Measurements from ENCODE around the gene GJA9.
A peak's percentile ranks its signal among the peaks of the same experiment; 100 is the strongest.
"Not testable (repeated sequence)": the region's sequence is repeated elsewhere in the genome, so short reads cannot be mapped to it uniquely, and the experiment has no call there.

The GJA9 gene

DNA sequence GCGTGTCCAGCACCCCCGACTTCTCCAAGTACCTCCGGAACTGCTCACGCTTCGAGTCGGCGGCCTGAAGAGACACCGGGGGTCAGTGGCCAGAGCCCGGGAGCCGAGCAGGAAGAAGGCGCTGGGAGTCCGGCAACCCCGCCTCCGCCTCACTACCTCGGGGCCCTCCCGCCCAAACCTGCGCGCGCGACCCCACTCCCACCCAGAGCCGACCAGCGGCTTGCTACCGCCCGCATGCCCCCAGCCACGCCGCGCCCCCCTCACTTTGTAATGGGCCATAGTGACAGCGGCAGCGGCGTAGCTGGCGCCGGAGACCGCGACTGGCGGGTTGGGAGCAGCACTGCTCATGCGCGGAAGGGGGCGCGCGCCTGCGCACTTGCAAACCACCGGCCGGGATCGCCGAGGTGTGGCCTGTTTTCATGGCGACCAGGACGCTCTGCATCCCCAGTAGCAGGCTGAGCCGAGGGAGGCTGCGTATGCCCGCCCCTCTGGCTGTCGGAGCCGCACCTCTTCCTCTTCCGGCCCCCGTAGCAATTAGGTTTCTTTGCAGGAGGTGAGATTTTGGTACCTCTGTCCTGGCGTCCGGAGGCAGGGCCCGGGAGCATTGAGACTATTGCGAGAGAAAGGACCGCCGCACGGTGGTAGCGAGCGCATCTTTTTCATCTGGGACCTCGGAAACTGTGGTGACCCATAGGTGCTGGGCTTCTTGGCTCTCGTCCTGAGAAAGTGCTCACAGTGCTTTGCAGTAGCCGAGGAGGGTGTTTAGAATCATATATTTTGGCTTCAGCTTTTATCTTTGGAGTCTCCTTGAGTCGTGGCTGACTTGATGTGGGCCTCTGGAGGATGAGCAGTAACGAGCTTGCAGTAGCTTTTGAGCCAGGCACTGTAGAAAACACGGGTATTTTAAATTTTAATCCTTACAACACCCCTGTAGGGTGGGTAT is 8.1 kb downstream of the GJA9 start, which contains the start of gene MYCBP:
Gene MYCBP, minus strand, starts transcription at position 322 of the 943 bp plus-strand sequence. Its CDS starts 43 bp downstream, at position 279.
- peak; percentile 88 for DNase-seq (ENCODE audit: low read depth)

DNA sequence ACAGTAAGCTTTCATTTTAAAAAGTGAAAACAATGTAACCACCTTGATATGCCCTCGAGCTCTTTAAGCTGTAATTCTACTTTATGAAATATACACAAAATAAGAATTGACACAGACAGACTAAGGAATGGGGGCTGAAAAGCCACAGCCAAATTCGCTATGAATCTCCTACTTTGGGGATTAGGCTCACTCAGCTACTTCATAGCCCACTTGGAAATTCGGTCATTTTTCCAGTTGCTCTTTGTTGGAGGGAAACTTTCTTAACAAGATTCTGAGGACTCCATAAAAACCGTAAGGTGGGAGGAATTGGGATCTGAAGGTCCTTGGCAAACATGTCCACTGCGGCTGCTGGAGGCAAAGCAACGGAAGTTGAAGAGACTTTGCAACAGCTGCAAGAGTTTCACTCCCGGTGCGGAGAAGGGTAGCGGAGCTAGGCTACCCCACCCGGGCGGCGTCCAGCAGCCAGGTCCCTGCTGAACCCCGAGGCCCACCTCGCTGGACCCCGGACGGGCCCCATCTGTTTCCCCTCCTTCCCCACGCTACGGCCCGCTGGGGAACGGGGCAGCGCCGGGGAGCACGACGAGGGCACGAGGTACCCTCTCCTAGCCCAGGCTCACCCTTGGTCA is 8.9 kb downstream of the GJA9 start:
- peak; percentile 11 for DNase-seq (ENCODE audit: low read depth)

DNA sequence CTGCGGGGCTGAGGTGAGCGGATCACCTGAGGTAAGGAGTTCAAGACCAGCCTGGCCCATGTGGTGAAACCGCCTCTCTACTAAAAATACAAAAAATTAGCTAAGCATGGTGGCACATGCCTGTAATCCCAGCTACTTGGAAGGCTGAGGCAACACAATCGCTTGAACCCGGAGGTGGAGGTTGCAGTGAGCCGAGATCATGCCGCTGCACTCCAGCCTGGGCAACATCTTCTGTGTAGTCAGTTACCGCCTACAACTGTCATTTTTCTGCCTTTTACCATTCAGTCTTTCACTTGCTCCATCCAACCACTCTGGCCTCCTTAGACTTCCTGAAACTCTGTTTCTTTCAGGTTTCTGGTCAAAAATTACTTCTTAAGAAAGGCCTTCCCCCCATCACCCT is 10.4 kb downstream of the GJA9 start:
- DNase-seq (ENCODE audit: low read depth), result no peak

DNA sequence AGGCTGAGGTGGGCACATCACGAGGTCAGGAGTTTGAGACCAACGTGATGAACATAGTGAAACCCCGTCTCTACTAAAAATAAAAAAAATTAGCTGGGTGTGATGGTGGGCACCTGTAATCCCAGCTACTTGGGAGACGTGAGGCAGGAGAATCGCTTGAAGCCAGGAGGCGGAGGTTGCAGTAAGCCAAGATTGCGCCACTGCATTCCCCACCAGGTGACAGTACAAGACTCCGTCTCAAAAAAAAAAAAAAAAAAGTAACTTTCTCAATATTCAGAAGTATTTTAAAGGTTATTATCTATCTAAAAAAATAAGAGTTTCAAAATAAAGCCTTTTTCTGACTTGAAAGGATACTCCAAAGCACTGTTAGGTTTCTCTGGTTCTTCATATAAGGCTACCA is 14.2 kb downstream of the GJA9 start:
- DNase-seq (ENCODE audit: low read depth), result peak; percentile 24

DNA sequence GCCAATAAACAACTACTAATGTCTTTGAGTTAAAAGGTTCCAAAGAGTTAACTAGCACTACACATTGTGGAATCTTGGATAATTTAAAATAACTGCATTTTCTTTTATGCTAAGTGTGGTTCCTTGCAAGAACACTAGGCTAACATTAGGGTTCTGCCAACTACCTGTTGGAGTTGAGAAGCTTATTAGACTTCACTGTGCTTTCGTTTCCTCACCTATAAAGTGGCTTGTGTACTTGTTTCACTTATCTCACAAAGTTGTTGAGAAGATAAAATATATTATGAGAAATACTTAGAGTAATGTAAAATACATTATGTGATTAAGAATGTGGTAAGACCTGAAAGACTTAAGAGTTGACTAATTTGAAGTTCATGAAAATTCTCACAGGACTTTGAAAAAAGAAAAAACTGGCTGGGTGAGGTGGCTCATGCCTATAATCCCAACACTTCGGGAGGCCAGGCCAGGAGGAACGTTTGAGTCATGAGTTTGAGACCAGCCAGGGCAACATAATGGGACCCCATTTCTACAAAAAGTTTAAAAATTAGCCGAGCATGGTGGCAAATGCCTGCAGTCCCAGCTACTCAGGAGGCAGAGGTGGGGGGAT is 16.2 kb downstream of the GJA9 start:
- peak; percentile 25 for DNase-seq (ENCODE audit: low read depth)

DNA sequence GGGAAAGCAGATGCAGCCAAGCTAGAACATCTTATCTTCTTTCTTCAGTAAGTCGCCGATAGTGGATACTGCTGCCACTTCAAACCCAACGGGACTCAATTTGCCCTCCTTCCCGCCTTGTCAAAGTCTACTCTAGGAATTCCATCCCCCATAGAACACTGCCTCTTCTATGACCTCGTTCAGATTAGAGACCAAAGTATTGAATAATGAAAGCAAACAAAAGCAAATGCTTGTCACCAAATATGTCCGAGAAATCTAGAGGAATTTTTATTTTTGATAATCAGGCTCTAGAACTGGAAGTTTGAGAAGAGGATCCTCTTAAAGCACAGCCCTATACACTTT is 21.0 kb downstream of the GJA9 start:
- DNase-seq (ENCODE audit: low read depth), result peak; percentile 7

DNA sequence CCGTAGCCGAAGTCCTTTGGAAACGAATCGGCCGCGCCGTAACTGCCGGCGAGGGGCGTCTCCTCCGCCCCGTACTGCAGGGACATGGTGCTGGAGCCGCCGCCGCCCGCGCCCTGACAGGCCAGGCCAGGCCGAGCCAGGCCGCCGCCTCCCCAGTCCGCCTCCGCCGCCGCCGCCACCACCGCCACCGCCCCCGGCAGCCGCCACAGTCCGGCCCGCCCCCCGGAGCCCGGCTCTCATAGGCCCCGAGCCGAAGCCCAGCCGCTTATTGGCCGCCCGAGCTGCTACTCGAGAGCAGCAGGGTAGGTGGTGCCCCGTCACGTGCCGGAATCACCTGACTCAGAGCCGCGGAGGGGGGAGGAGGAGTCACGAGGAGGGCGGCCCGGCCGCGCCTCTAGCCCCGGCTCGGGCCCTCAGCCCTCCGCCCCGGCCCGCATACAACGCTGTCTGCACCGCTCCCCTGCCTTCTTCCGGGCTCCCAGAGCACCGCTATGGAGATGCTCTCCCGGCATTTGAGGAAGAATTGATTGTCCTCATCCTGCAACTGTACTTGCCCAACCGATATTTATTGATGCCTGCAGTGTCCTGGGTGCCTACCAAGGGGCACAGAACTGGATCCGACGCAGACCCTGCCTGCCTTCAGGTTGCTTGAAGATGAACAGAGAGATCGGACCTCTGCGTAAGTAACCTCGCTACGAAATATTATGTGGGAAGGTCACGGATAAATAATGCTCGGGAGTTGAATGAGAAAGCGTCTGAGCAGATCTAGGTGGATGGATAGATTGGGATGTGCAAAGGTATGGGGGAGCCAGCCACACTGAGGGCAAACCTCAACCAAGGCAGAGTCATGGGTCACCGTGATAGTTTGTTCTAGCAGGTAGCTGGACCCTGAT is 21.6 kb downstream of the GJA9 start, which contains the start of gene RRAGC:
Gene RRAGC, minus strand, starts transcription at position 212 of the 893 bp plus-strand sequence. Its CDS starts 126 bp downstream, at position 86.
- DNase-seq (ENCODE audit: low read depth), result peak; percentile 95

DNA sequence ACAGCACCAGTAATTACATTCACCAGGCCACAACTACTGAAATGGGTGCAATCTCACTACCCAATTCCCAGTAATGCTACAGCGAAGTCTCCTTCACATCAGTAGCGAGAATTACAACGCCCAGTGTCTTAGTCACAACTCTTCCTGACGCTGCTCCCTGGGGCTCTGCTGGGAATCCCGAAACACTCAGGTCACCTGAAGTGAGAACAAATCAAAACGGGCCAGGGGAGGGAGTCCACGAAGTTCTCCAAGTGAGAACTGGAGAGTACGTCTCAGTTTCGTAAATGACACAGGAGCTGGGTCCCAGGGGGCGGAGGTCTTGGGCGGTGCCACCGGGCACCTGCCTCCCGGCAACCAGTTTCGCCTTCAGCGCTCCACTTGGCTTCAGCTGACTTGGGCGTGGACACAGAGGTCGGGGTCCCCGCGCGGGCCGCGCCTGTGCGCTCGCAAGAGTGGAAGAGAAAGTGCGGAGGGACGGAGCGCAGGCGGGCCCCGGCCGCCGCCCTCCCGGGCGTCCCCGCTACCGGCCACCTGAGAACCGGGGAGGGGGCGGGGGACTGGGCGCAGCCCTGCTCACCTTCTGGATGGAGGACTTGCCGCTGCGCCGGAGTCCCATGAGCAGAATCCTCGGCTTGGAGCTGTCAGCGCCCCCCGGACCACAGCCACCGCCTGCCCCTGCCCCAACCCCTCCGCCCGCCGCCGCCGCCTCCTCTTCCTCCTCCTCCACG is 22.4 kb downstream of the GJA9 start:
- peak; percentile 54 for DNase-seq (ENCODE audit: low read depth)

DNA sequence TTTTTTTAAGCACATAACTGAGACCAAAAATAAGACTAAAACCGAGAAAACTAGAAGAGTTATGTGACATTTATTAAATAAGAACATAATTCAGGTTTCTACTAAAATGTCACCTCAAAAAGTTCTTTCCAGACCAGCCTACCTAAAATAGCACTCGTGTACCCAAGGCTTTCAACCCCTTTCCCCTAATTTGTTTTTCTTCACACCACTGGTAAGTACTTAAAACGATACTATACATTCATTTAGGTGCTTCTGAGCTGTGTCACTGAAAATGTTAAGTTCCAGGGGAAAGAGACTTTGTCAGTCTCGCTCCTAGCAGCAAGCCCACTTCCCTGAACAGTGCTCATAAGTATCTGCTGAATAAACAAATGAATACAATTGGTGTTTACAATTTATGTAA is 28.6 kb downstream of the GJA9 start:
- no peak for DNase-seq (ENCODE audit: low read depth)

DNA sequence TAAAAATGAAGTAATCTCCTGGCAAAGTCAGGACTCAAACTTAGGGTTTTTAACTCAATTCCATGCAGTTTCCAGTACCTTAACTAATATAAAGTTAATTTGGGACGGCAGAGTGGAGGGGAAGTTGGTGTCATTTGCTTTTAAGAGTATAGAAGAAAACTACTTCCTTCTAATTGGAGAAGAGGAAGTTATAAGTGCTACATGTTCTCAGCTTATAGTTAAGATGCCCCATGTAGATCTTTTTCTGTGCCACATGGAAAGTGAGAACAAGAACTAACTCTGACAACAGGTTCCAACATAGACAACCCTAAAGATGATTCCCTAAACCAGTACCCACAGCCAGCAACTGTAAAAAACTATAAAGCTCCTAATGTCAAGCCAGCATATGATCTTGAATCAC is 33.3 kb downstream of the GJA9 start:
- DNase-seq (ENCODE audit: low read depth), result no peak

DNA sequence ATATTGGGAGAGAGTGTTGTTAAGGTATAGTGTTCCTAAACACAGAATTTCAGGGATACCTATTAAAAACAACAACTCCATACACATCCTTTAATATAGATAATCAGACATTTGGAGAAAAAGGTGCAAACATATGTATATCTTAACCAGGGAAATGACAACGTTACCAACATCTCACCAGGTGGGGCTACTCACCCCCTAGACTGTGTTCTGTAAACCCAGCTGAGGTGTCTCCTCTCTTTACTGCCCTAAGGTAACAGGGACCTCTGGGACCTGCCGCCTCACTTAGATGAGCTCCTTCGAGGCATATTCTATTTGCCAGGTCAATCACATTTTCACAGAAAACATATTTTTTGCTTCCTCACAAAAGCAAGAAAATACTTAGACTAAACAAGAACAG is 35.2 kb downstream of the GJA9 start:
- DNase-seq (ENCODE audit: low read depth), result no peak

DNA sequence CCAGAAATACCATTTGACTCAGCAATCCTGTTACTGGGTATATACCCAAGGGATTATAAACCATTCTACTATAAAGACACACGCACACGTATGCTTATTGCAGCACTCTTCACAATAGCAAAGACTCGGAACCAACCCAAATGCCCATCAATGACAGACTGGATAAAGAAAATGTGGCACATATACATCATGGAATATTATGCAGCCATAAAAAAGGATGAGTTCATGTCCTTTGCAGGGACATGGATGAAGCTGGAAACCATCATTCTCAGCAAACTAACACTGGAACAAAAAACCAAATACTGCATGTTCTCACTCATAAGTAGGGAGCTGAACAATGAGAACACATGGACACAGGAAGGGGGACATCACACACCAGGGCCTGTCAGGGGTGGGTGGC is 36.3 kb downstream of the GJA9 start:
- not testable (repeated sequence) for DNase-seq (ENCODE audit: low read depth)

DNA sequence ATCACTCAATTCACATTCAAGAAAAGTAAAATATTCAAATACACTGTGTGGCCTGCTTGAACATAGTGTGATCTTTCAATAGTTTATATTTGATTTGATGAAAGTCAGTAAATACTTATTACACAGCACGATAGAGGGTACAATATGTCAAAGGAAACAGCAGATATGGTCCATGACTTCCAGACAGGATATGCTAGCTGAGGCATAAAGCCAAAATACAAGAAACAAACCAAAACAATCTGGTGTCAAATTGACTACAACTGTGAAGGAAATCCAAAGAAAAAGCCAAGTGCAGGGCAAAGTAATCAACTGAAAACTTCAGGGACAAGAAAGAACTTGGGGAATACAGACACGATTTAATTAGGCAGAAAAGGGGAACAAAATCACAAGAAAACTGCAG is 41.1 kb downstream of the GJA9 start:
- DNase-seq (ENCODE audit: low read depth), result no peak

DNA sequence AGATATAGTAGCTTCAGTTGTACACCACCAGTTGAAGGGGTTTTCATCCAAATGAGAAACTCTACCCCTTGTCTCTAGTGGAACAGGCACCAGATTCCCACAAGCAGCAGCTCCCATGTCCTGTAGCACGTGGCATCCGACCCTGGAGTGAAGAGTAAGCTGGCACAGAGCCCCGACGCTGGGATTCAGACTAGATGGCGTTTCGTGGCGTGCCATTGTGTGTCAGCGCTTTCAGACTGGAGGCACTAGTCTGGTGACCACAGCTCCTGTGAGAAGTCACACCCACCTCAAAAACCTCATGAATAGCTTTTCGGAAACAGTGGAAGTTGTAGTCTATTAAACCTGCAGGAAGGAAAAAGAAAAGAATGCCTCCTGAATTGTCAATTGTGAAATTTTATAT is 42.0 kb downstream of the GJA9 start:
- DNase-seq (ENCODE audit: low read depth), result no peak

DNA sequence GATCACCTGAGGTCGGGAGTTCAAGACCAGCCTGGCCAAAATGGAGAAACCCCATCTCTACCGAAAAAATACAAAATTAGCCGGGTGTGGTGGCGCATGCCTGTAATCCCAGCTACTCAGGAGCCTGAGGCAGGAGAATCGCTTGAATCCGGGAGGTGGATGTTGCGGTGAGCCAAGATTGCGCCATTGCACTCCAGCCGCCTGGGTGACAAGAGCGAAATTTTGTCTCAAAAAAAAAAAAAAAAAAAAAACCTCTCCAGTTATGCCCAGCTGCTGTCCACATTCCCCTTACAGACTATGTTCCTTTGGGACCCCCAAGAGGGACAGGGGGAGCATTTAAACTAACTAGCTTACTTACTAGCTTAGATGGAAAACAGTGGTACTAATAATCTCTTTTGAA is 45.1 kb downstream of the GJA9 start:
- not testable (repeated sequence) for DNase-seq (ENCODE audit: low read depth)

DNA sequence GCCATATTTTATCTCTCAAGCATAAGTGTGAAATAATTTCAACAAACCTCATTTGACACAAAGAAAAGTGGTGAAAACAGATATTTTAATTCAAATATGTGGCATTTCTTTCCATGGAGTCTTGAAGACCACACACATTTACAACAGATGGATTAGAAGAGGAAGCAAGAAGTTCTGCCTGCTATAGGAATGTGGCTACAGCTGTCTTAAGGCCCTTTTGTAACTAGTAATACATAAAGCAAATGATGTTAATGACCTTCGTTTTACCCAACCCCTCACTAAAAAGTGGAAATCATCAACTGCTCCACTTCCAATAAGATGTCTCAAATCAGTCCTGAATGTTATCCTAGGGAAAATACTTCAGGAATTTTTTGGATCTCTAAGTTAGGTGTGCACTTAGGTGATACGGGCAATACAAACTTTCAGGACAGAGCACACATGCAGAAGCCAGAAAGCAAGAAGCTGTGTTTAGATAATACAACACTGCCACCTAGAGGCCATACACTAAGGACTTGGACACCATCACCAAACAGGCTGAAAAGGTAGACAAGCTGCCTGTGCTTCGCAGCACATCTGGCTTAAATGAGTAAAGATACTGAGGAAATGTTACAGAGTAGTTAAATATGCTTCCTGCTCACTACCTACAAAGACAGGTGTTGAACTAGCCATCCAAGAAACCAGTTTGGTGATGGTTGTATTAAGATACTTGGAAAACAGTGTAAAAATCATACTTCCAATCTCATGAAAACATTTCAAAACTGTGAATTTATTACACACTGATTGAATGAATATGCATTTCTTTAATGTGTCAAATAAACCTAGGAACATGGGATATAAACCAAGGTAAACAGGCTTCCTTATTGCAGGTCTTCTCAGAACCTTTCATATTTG is 46.2 kb downstream of the GJA9 start:
- DNase-seq (ENCODE audit: low read depth), result peak; percentile 85

DNA sequence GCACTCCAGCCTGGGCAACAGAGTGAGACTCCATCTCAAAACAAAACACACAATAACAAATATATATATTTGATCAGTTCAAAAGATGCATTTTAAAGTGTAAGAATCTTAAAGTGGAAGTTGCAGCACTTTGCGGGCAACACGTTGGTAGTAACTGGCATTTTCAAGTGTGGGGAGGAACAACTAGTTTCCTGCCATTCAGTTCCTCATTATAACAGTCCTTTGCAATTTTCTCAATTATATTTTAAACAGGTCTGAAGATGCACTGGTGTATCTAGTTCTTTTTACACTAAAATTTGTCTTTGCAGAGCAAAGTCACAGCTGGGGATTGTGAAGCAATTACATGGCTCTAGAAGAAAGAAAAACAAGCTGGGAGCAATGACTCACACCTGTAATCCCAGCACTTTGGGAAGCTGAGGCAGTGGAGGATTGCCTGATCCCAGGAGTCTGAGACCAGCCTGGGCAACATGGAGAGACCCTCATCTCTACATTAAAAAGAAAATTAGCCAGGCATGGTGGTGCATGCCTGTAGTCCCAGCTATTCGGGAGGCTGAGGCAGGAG is 47.1 kb downstream of the GJA9 start:
- no peak for DNase-seq (ENCODE audit: low read depth)

DNA sequence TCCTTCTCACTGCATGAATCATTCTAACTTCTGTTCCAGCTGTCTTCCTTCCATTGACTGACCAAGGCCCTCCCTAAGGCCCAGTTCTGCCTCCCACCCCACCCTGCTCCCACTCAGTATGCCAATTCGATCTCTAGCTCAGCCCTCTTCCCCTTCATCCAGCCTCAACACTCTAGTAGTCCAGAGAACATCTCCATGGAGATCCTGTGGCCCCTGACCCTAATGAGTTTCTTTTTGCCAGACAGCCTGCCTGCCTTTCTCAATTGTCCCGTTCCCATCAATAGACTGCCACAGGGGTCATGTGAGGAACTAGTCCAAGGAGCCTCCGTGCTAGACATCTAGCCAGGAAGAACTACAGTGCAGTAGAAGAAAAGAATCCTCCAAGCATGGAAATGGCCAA is 48.2 kb downstream of the GJA9 start:
- DNase-seq (ENCODE audit: low read depth), result no peak

DNA sequence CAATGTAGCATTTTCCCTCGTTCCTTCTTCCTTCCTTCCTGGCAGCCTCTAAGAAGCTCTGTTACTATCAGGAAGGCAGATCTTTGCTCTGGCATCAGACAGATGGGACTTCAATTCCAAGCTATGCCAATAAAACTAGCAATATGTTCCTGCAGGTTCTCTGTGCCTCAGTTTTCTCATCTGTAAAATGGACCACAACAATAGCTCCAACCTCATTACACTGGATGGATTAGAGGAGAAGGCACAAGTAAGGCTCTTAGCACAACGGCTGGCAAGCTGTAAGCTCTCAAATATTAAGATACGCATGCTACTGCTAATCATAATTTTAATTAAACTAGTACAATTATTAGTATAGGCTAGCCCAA is 49.0 kb downstream of the GJA9 start:
- DNase-seq (ENCODE audit: low read depth), result no peak

Data from amniotic epithelial cell (primary cell).